Aorta (tissue), 5 donors: Measurements from ENCODE around the gene SPEN. TPM values are rescaled to one million over a fixed set of nuclear protein-coding genes. Genes with fewer than 3 reads are reported as not detected.
A peak's percentile ranks its signal among the peaks of the same experiment; 100 is the strongest.

Experiments
- ATAC-seq: fragments of 200-7000 bp; cut with Tn5 transposase; one replicate; pipeline ENCODE4 v1.9.1; 2022; ENCODE audit warnings: moderate library complexity; ENCODE audit not compliant: low FRiP score
- DNase-seq, 2 donors: peaks; one replicate each; pipeline ENCODE4 v3.0.0-alpha.2; 2020
- H3K27ac ChIP-seq, 2 donors: one replicate each; pipeline ENCODE4 v1.5.1; 2013; ENCODE audit warnings: low read length in 2 of 2, mild to moderate bottlenecking in 2 of 2, moderate library complexity in 2 of 2, control low read depth in 1 of 2, inconsistent platforms in 1 of 2, low read depth in 1 of 2
- H3K27me3 ChIP-seq, 2 donors: one replicate each; pipeline ENCODE4 v1.6.1; 2013; ENCODE audit warnings: control low read depth in 1 of 2, low read length in 1 of 2, mild to moderate bottlenecking in 1 of 2, moderate library complexity in 1 of 2; ENCODE audit not compliant: insufficient read depth in 2 of 2, control insufficient read depth in 1 of 2
- H3K36me3 ChIP-seq, 2 donors: one replicate each; pipeline ENCODE4 v1.6.1; 2013; ENCODE audit warnings: control low read depth in 1 of 2, low read length in 1 of 2, mild to moderate bottlenecking in 1 of 2; ENCODE audit not compliant: insufficient read depth in 2 of 2, control insufficient read depth in 1 of 2
- H3K4me1 ChIP-seq, 2 donors: one replicate each; pipeline ENCODE4 v1.6.1; 2013; ENCODE audit warnings: low read length in 2 of 2, control low read depth in 1 of 2, mild to moderate bottlenecking in 1 of 2, moderate library complexity in 1 of 2; ENCODE audit not compliant: insufficient read depth in 2 of 2, control insufficient read depth in 1 of 2
- H3K4me3 ChIP-seq, 2 donors: one replicate each; pipeline ENCODE4 v1.5.1; 2013; ENCODE audit warnings: low read length in 2 of 2, control low read depth in 1 of 2, mild to moderate bottlenecking in 1 of 2
- H3K9me3 ChIP-seq: one replicate; pipeline ENCODE4 v1.6.1; 2013; ENCODE audit warnings: mild to moderate bottlenecking, low read length; ENCODE audit not compliant: control insufficient read depth
- WGBS, 2 donors: extraction: QIAGEN DNeasy Blood & Tissue Kit; methylation state at CpG; one replicate each; pipeline ENCODE4 v1.1.7; 2013; 5-methylcytosine and 5-hydroxymethylcytosine counted together
- intact Hi-C, 2 donors: fragments of 100-400 bp; cut with DNase I; formaldehyde crosslinking; loops; one replicate each; pipeline versions ENCODE4 v1.14.2 to v1.15.0; 2022
- polyA plus RNA-seq, 2 donors: library from polyadenylated mRNA; stranded (reverse); fragments of 200-250 nt; gene quantifications; one replicate each; pipeline ENCODE4 v1.2.3, GENCODE V29; 2013
- total RNA-seq, 2 donors: library from RNA; stranded (reverse); fragmentation: NEBNext Ultra II Directional; extraction: Animal tissue kit (Norgen Biotek cat#: 25700); gene quantifications; one replicate each; pipeline ENCODE4 v1.2.1, GENCODE V29; 2021
- donor health status: healthy with polysubstance abuse.
- donor health status: Bipolar disorder and iron deficiency.
- donor health status: DM: no; HTN: no; CAD: no.
- donor health status: DM: no; HTN: no; CAD: no.
- donor health status: DM: yes; HTN: yes; CAD: no.

SPEN gene
- total and polyA plus RNA-seq, 4 donors: 19.8 to 102 (median 51.7) TPM

- intact Hi-C loops: no loop called here
- H3K4me1 ChIP-seq: peaks cover 0 to 2% of the 10 kb centered on the region in 2 donors
- no peak overlapping the region for H3K27ac ChIP-seq
- DNase-seq (no peak), ATAC-seq (no peak)
- no peaks in the 10 kb centered on the region for H3K36me3 ChIP-seq
- WGBS, 2 donors: 93% methylated on average over 5 of the region's 5 CpGs
- H3K27me3 ChIP-seq: no peaks in the 10 kb centered on the region
- no peak overlapping the region for H3K4me3 ChIP-seq
- H3K9me3 ChIP-seq: no peaks in the 10 kb centered on the region
Measured at GRCh38 chr1:15960808-15961207, 113.3 kb downstream of the SPEN start.

GRCh38 chr1:15961492-15961891 lies 114.0 kb downstream of the SPEN start:
- intact Hi-C loops: no loop called here
- H3K9me3 ChIP-seq: no peaks in the 10 kb centered on the region
- no peak overlapping the region for H3K4me3 ChIP-seq
- H3K4me1 ChIP-seq: peaks cover 0 to 7% of the 10 kb centered on the region in 2 donors
- no peak for ATAC-seq
- no peaks in the 10 kb centered on the region for H3K36me3 ChIP-seq
- H3K27me3 ChIP-seq: no peaks in the 10 kb centered on the region
- DNase-seq: no peak
- 78 to 80% methylated on average over 11 of the region's 11 CpGs for WGBS, 2 donors
- H3K27ac ChIP-seq: no peak overlapping the region

- intact Hi-C loops: no loop called here
- ATAC-seq: peak; percentile 31
- Histone ChIP-seq H3K27me3 (no peaks in the 10 kb centered on the region), H3K36me3 (no peaks in the 10 kb centered on the region), H3K4me3 (no peak overlapping the region), H3K27ac (no peak overlapping the region), H3K4me1 (peaks cover 0 to 7% of the 10 kb centered on the region in 2 donors), H3K9me3 (no peaks in the 10 kb centered on the region)
- DNase-seq: no peak
- 57 to 66% methylated on average over 6 of the region's 6 CpGs for WGBS, 2 donors
Measured at GRCh38 chr1:15962176-15962575, 114.7 kb downstream of the SPEN start.

- Histone ChIP-seq H3K27me3 (no peaks in the 10 kb centered on the region), H3K4me3 (no peak overlapping the region), H3K9me3 (no peaks in the 10 kb centered on the region), H3K36me3 (no peaks in the 10 kb centered on the region), H3K27ac (peak overlapping the region in 1 of 2 donors; percentile 1), H3K4me1 (peaks cover 0 to 7% of the 10 kb centered on the region in 2 donors)
- WGBS, 2 donors: 59 to 66% methylated on average over 8 of the region's 8 CpGs
- no peak for DNase-seq
- no peak for ATAC-seq
- intact Hi-C loops: no loop called here
Measured at GRCh38 chr1:15962671-15963362, 115.3 kb downstream of the SPEN start.

GRCh38 chr1:15963363-15963967 lies 116.0 kb downstream of the SPEN start:
- Histone ChIP-seq H3K4me1 (peaks cover 0 to 7% of the 10 kb centered on the region in 2 donors), H3K36me3 (no peaks in the 10 kb centered on the region), H3K27me3 (no peaks in the 10 kb centered on the region), H3K4me3 (no peak overlapping the region), H3K9me3 (no peaks in the 10 kb centered on the region), H3K27ac (no peak overlapping the region)
- intact Hi-C loops: no loop called here
- no peak for DNase-seq
- ATAC-seq: no peak

GRCh38 chr1:15963968-15964648 lies 116.6 kb downstream of the SPEN start:
- ATAC-seq: no peak
- H3K9me3 ChIP-seq: no peaks in the 10 kb centered on the region
- WGBS, 2 donors: 84 to 86% methylated on average over 10 of the region's 10 CpGs
- H3K36me3 ChIP-seq: peaks cover 0 to 2% of the 10 kb centered on the region in 2 donors
- H3K4me3 ChIP-seq: no peak overlapping the region
- H3K4me1 ChIP-seq: peaks cover 0 to 7% of the 10 kb centered on the region in 2 donors
- no peak for DNase-seq
- H3K27ac ChIP-seq: no peak overlapping the region
- H3K27me3 ChIP-seq: no peaks in the 10 kb centered on the region
- intact Hi-C loops: no loop called here

GRCh38 chr1:15965228-15965767 lies 117.8 kb downstream of the SPEN start:
- H3K4me3 ChIP-seq: no peak overlapping the region
- peaks cover 0 to 7% of the 10 kb centered on the region in 2 donors for H3K4me1 ChIP-seq
- no peaks in the 10 kb centered on the region for H3K27me3 ChIP-seq
- WGBS, 2 donors: 39 to 43% methylated on average over 7 of the region's 7 CpGs
- H3K9me3 ChIP-seq: no peaks in the 10 kb centered on the region
- ATAC-seq (no peak), DNase-seq (no peak)
- intact Hi-C loops: no loop called here
- peaks cover 0 to 2% of the 10 kb centered on the region in 2 donors for H3K36me3 ChIP-seq
- H3K27ac ChIP-seq: no peak overlapping the region

- peak in 1 of 2 donors; percentile 71 for DNase-seq
- H3K36me3 ChIP-seq: peaks cover 0 to 2% of the 10 kb centered on the region in 2 donors
Measured at GRCh38 chr1:15966081-15966955, 118.8 kb downstream of the SPEN start.

More at GRCh38 chr1:15966081-15966955, 118.8 kb downstream of the SPEN start:
- Histone ChIP-seq H3K27me3 (no peaks in the 10 kb centered on the region), H3K9me3 (no peaks in the 10 kb centered on the region), H3K27ac (peak overlapping the region in 1 of 2 donors; percentile 17), H3K4me1 (peaks cover 0 to 7% of the 10 kb centered on the region in 2 donors), H3K4me3 (no peak overlapping the region)
- intact Hi-C loops: no loop called here
- ATAC-seq: peak; percentile 53
- WGBS, 2 donors: 62 to 64% methylated on average over 18 of the region's 18 CpGs
